Measurements from ENCODE around the gene CHST11. TPM values are rescaled to one million over a fixed set of nuclear protein-coding genes. Genes with fewer than 3 reads are reported as not detected.

Gene CHST11
- total RNA-seq, 1 donor from 2014 or later, result 15.5 TPM

GRCh38 chr12:104738331-104738730, 281.6 kb downstream of the CHST11 start:
- Mint-ChIP-seq H3K27ac (peak overlapping the region; percentile 66), H3K36me3 (peaks cover 4% of the 10 kb centered on the region), H3K4me1 (ENCODE audit: unreplicated experiment) (peaks cover 51% of the 10 kb centered on the region), H3K4me3 (peak overlapping the region; percentile 42), H3K9me3 (peaks cover 4% of the 10 kb centered on the region), H3K27me3 (no peaks in the 10 kb centered on the region)
- TF ChIP-seq, protein P1, sequence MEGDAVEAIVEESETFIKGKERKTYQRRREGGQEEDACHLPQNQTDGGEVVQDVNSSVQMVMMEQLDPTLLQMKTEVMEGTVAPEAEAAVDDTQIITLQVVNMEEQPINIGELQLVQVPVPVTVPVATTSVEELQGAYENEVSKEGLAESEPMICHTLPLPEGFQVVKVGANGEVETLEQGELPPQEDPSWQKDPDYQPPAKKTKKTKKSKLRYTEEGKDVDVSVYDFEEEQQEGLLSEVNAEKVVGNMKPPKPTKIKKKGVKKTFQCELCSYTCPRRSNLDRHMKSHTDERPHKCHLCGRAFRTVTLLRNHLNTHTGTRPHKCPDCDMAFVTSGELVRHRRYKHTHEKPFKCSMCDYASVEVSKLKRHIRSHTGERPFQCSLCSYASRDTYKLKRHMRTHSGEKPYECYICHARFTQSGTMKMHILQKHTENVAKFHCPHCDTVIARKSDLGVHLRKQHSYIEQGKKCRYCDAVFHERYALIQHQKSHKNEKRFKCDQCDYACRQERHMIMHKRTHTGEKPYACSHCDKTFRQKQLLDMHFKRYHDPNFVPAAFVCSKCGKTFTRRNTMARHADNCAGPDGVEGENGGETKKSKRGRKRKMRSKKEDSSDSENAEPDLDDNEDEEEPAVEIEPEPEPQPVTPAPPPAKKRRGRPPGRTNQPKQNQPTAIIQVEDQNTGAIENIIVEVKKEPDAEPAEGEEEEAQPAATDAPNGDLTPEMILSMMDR (conservative IDR thresholded peaks at IDR 0.05), result no peak
- no peak for DNase-seq (ENCODE audit: extremely low spot score, unreplicated experiment)

- H3K4me1 Mint-ChIP-seq (ENCODE audit: unreplicated experiment), result peaks cover 51% of the 10 kb centered on the region
- no peak overlapping the region for H3K4me3 Mint-ChIP-seq
- peaks cover 4% of the 10 kb centered on the region for H3K36me3 Mint-ChIP-seq
- no peak overlapping the region for H3K27ac Mint-ChIP-seq
- H3K27me3 Mint-ChIP-seq, result no peaks in the 10 kb centered on the region
- no peak for DNase-seq (ENCODE audit: extremely low spot score, unreplicated experiment)
- TF ChIP-seq, protein P1 (conservative IDR thresholded peaks at IDR 0.05), result no peak
- peaks cover 4% of the 10 kb centered on the region for H3K9me3 Mint-ChIP-seq
Observed at GRCh38 chr12:104738776-104739642, 282.3 kb downstream of the CHST11 start.

DNA sequence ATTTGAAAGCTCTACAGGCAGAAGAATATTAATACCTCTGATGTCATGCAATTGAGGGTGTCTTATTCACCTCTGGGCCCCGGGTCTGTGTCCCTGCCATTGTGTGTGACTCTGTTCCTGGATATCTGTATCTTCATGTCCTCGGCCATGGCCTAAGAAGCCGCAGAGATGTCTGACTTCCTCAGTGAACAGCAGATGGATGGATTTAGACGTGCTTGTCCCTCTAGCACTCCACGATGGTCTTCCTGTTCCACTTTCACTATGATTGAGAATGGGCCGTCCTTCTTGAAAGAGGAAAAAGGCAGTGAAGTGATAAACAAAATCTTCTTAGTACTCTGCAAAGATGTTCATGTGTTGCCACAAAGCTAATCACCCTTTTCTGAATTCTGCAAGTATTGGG, 283.9 kb downstream of the CHST11 start:
- TF ChIP-seq, protein P1 (conservative IDR thresholded peaks at IDR 0.05), result no peak
- Mint-ChIP-seq H3K9me3 (peaks cover 4% of the 10 kb centered on the region), H3K36me3 (peaks cover 4% of the 10 kb centered on the region), H3K27me3 (no peaks in the 10 kb centered on the region), H3K4me1 (ENCODE audit: unreplicated experiment) (peaks cover 51% of the 10 kb centered on the region), H3K4me3 (no peak overlapping the region), H3K27ac (no peak overlapping the region)
- no peak for DNase-seq (ENCODE audit: extremely low spot score, unreplicated experiment)

- H3K27me3 Mint-ChIP-seq, result no peaks in the 10 kb centered on the region
- H3K4me3 Mint-ChIP-seq, result no peak overlapping the region
- TF ChIP-seq, protein P1 (conservative IDR thresholded peaks at IDR 0.05), result no peak
- peak overlapping the region; percentile 52 for H3K27ac Mint-ChIP-seq
- H3K4me1 Mint-ChIP-seq (ENCODE audit: unreplicated experiment), result peaks cover 49% of the 10 kb centered on the region
- H3K9me3 Mint-ChIP-seq, result peaks cover 4% of the 10 kb centered on the region
- peaks cover 4% of the 10 kb centered on the region for H3K36me3 Mint-ChIP-seq
- DNase-seq (ENCODE audit: extremely low spot score, unreplicated experiment), result no peak
Observed at GRCh38 chr12:104741077-104741476, 284.3 kb downstream of the CHST11 start.

DNA sequence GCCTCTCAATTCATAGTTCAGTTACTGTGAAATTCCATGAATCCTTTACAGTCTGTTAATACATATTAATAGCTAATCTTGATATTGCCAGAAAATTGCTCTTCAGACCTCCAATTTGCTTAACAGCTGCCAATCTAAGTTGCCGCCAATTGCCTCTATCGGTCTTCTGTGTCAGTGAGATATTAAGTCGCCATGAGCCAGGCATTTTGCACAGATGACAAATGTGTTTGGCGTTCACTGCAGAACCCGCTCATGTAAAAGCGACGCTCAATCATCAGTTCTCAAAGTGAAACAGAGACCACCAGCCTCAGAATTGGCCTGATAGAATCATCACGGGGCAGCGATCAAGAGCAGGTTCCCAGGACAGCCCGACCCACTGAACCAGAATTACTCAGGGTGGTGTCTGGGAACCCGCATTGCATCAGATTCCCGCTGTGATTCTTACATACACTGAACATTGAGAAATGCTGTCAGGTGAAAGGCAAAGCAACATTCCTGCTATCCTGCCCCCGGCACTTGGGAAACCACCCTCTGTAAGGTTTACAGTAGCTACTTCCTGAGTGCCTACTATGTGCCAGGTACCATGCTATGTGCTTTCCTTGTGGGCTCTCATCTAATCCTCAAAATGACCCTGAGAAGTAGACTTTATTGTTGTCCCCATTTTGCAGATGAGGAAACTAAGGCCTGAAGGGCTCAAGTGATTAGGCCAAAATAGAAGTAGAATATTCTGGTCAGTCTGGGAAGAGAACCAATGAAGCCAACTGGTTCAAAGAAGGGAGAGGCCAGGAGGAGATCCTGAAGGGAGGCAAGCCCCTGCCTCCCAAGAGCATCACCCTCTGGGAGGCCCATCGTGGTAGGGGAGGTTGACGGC, 285.0 kb downstream of the CHST11 start:
- TF ChIP-seq, protein P1 (conservative IDR thresholded peaks at IDR 0.05), result no peak
- H3K9me3 Mint-ChIP-seq, result peaks cover 4% of the 10 kb centered on the region
- H3K4me3 Mint-ChIP-seq, result no peak overlapping the region
- H3K27me3 Mint-ChIP-seq, result no peaks in the 10 kb centered on the region
- peaks cover 49% of the 10 kb centered on the region for H3K4me1 Mint-ChIP-seq (ENCODE audit: unreplicated experiment)
- peak overlapping the region; percentile 52 for H3K27ac Mint-ChIP-seq
- DNase-seq (ENCODE audit: extremely low spot score, unreplicated experiment), result no peak
- H3K36me3 Mint-ChIP-seq, result peaks cover 4% of the 10 kb centered on the region
